GM18505 (cell line): ENCODE data around the gene SHMT1.
"Not testable (repeated sequence)": the region's sequence is repeated elsewhere in the genome, so short reads cannot be mapped to it uniquely, and the experiment has no call there.

Experiments
- ATAC-seq: cut with Tn5 transposase; IDR thresholded peaks from one replicate; pipeline ENCODE4 v1.9.1; 2021; ENCODE audit not compliant: unreplicated experiment
- POLR2A ChIP-seq: IDR thresholded peaks from 4 replicates; pipeline ENCODE4 v1.6.1; 2011; ENCODE audit warnings: borderline replicate concordance; ENCODE audit not compliant: insufficient read depth, insufficient read length; ENCODE audit errors: extremely low read depth

SHMT1 gene

DNA sequence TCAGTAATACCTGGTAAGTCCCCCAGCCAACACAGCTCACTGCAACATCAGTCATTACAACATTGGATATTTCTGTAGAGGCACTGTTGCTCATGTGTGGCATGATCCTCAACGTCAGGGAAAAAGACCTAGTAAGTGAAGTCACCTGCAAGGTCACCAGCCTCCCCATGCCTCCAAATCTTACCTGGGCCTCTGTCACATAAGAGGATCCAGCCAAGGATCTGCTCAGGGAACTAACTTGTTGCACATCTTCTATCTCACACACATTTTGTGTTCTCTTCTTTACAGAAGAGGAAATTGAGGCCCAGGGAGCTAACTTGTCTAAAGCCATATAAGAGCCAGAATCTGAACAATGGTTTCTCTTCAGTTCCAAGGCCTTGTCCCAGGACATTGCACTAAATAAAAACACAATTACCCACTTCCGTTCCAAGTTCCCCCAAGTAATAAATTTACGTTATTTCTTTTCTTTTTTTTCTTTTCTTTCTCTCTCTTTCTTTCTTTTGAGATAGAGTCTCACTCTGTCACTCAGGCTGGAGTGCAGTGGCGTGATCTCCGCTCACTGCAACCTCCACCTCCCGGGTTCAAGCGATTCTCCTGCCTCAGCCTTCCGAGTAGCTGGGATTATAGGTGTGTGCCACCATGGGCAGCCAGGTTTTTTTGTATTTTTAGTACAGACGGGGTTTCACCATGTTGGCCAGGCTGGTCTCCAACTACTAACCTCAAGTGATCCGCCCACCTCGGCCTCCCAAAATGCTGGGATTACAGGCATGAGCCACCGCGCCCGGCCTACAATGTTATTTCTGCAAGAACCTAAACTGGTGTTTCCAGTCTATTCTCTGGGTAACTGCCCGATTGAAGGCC is 1.3 kb downstream of the SHMT1 start:
- no peak for TF ChIP-seq POLR2A
- no peak for ATAC-seq

DNA sequence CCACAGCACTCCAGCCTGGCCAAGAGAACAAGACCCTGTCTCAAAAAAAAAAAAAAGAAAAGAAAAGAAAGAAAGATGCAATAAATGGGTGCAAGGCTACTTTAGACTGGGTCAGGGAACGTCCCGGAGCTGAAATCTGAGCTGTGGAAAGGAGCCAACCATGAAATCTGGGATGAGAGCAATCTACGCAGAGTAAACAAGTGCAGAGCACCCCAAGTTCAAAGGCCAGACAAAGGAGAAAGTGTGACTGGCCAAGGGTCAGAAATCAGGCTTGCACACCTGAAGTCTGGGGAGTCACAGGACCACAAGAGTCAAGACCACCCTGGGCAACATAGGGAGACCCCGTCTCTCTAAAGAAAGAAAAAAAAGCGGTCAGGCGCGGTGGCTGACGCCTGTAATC is 2.8 kb downstream of the SHMT1 start:
- TF ChIP-seq POLR2A: no peak
- no peak for ATAC-seq

DNA sequence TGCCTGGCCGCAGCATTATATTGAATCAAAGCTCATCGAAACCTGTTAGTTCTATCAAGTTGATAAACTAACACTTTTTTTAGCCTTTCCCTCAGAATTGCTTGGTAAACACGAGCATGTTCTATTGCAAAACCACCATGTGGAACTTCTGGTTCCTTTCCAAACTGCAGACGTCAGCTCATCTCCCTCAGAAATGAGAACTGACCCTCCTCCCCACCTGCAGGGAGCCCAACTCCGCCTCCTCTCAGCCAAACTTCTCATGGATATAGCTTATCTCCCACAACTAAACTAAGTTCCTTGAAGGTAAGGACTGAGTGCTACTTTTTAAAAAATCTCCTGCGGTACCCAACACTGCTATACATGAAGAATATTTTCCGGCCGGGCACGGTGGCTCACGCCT is 6.7 kb downstream of the SHMT1 start:
- no peak for ATAC-seq
- TF ChIP-seq POLR2A: no peak

DNA sequence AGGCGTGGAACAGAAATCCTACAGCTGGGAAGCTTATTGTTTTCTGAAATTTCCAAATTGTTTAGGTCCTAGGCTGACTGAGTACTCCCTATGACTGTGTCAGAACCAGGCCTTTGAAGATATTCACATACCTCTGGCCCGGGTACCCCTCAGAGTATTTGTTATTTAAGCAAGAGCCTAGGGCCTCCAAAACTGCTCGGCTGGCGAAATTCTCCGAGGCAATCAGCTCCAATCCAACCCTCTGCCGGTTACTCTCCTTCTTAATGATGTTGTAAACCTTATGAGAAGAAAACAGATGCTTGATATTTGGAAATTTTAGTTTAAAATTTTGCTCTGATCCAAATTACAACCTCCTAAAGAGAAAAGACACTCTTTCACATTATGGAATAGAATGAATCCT is 9.8 kb downstream of the SHMT1 start:
- TF ChIP-seq POLR2A: no peak
- no peak for ATAC-seq

DNA sequence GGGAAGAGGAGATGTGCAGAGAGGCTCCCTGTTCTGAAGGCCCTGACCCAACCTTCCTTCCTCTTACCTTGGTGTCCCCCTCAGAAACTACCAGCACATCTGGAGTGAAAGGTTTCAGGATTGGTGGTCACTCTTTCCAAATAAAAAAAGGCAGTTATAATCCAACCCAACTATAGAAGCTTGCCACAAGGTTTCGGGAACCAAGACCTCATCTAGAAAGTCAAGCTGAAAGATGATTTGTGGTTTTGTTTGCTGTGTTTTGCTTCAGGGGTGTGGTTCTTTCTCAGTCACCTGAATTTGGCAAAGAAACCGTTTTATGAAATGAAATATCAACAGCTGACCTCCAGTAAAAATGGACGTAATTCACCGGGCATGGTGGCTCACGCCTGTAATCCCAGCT is 19.3 kb downstream of the SHMT1 start:
- TF ChIP-seq POLR2A: no peak
- no peak for ATAC-seq

DNA sequence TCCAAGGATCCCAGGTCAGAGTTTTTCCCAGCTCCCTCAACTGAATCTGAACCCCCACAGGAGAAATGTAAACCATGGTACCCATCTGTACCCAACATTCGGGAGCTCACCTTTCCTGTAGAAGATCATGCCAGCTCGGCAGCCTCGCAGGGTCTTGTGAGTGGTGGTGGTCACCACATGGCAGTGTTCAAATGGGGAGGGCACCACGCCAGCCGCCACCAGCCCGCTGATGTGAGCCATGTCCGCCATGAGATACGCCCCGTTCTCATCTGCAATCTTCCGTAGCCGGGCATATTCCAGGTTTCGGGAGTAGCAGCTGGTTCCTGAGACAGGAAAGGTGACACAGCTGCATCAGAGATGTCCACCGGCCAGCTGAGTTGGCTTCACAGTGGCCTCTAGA is 23.4 kb downstream of the SHMT1 start:
- ATAC-seq: no peak
- no peak for TF ChIP-seq POLR2A

DNA sequence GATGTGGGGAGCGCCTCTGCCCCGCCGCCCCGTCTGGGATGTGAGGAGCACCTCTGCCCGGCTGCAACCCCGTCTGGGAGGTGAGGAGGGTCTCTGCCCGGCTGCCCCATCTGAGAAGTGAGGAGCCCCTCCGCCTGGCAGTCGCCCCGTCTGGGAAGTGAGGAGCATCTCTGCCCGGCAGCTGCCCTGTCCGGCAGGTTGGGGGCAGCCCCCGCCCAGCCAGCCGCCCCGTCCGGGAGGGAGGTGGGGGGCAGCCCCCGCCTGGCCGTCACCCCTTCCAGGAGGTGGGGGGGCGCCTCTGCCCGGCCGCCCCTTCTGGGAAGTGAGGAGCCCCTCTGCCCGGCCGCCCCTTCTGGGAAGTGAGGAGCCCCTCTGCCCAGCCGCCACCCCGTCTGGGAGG is 25.2 kb downstream of the SHMT1 start:
- not testable (repeated sequence) for ATAC-seq

DNA sequence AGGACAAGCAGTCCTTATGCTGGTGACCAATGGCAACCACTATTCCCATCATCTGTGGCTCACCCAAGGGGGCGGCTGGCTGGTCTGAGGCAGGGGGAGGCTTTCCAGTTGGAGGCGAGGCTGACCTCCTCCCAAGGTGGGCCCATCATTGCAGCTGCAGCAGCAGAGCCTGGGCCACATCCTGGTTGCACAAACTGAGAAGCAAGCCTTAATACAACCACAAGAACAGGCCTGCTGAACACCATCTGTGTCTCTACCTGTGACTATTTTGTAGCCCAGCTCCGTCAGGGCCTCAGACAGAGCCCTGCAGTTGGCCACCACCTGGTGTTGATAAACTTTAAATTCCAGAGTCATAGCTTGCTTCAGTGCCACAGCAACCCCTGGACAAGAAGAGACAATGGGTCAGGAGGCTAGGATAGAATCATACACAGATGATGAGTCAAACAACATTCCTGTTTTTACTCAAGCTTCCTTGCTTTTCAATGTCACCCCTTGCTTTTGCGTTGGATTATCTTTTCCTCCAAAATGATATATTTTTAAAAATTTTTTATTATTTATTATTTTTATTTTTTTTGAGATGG is 30.4 kb downstream of the SHMT1 start:
- no peak for ATAC-seq

DNA sequence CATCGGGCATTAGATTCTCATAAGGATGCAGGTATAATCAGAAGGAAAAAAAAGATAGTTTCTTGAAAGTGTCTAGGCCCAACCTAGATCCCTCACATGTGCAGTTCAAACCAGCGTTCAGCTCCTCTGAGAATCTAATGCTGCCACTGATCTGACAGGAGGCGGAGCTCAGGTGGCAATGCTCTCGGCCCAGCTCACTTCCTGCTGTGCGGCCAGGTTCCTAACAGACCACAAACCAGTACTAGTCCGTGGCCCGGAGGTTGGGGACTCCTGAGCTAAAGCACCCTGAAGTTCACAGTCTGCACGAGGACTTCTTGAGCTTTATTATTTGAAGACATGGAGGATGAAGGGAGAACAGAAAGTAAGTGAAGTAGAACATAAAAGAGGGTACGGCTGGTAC is 31.5 kb downstream of the SHMT1 start:
- TF ChIP-seq POLR2A: no peak
- no peak for ATAC-seq

More for the DNA sequence above, 30.4 kb downstream of the SHMT1 start:
- TF ChIP-seq POLR2A: peak; percentile 5

DNA sequence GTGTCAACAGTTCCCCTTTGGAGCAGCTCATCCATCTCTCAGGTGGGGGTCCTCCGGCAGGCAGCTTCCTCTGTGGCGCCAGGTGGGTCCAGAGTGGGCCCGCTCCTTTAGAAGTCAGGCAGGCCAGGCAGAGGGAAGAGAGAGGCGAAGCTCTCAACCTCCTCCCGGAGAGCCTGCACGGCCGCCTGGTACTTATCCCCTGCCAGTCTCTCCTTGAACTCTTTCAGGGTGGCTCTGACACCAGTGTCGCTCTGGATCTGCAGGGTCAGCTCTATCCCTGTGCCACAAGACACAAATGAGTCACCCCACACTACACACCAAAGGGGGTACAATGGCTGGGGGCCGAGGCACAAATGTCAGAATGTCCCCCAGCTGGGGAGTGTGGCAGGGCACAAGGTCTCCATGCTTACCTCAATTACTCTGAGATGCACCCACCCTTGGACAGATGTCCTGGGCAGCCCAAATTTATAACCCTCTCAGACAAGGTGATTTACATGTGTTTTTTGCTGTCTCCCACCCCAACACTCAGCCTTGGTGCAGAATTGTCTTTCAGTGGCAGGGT is 34.6 kb downstream of the SHMT1 start:
- ATAC-seq: no peak
- TF ChIP-seq POLR2A: no peak

DNA sequence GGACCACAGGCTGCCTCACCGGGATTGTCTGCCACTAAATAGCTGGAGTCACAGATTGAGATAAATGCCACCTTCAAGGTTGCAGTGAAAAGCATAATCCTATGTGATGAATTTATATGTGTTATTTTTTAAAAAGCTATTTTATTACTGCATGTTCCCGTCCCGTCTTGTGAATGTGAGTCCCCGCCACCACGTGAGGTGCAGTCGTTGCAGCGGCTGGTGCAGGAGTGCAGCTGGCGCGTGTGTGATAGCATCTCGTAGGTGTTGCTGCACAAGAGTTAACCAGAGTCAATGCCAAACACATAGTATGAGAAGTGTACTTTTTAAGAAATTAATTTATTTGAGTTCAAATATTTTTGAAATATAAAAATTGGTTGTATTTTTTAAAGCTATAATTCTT is 35.8 kb downstream of the SHMT1 start:
- no peak for ATAC-seq
- no peak for TF ChIP-seq POLR2A

DNA sequence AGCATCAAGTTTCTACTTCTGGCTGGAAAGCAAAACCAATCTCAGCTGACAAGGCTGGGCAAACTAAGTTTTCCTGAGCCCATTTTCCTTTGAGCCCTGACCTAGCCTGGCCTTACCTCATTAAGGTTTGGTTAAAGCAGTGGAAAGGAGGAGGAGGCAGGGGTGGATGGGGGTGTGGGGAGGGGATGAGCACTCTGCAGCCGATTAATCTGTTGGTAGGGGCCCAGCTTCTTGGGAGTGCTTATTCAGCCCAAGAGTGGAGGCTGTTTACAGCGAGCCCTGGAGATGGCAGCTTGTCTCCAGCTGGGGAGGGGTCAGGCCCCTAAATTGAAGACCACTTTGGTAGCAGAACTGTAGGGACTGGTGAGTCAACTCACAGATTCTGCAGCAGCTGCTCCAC is 36.3 kb downstream of the SHMT1 start:
- ATAC-seq: no peak
- no peak for TF ChIP-seq POLR2A

DNA sequence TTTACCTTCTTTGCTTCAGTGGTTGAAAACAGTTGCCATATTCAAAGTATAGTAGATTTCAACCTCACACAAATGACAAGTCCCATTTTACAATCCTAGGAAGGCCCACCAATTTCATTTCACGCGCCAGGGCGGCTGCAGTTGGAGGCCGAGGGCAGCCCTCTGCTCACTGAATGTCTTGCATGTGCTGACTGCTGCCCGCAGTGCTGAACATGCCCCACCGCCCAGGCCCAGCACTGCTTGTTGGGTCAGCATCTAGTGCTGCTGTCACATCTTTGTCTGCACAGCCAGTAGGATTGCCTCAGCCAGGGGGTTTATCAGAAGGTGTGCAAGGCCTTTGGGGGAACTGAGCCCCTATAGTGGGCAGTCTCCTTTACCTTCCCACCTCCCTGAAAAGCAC is 36.8 kb downstream of the SHMT1 start:
- TF ChIP-seq POLR2A: no peak
- ATAC-seq: no peak

DNA sequence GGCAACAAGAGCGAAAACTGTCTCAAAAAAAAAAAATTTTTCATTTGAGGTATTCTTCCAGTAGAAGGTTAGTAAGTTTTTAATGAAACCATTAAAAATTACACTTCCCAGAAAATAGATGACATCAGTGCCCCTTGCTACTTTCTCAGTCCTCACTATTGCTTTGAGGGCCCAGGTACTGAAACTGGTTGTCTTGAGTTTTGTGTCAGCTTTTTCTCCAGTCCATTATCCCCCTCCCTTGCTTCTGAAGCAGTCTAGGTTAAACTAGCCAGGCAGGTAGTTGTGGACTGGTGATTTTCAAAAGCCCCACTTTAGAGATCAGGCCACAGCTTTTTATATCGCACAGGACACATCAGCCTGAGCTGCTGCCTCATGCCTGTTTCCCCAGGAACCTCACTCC is 37.3 kb downstream of the SHMT1 start:
- no peak for ATAC-seq
- TF ChIP-seq POLR2A: no peak

DNA sequence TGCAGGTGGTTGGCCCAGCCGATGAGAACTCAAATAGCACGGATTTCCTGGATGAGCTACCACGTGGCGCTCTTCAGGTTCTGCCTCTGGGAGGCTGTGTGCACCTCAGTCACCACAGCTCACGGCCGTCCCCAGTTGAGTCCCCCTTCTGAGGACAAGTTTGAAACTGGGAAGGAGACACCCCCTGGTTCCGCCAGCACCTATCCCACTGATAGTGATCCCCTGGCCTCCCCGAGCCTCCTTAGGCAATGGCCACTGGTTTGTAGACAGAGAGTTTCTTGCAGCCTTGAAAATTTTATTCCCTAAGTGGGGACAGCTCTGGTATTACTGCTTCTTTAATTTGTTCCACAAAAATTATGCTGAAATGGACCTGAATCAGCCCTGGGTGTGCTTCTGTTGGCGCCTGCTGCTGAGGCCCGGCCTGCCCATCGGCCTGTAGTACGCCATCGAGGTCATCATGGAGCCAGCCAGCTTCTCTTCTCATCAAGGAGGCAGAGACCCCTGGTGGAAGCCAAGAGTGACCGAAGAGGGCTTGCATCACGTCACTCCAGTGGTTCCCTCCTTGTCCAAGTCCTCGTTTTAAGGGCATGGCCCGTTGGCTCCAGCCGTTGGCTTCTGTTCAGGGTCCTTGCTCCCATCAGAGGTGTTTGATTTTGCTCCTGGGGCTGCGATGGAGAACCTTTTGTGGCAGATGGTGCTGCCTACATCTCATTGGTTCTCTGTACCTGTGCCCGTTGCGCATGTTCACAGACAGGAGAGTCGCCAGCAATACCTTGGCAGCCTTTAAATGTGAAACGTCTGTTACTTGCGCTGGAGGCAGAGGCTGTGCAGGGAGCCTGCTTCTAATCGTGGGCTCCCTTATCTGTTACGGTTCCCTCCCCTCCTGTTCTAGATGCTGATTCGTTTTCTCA is 39.0 kb downstream of the SHMT1 start:
- no peak for ATAC-seq
- no peak for TF ChIP-seq POLR2A
